ENCODE data around the gene AGPAT2.
"Not testable (repeated sequence)": the region's sequence is repeated elsewhere in the genome, so short reads cannot be mapped to it uniquely, and the experiment has no call there.

Gene AGPAT2

DNA sequence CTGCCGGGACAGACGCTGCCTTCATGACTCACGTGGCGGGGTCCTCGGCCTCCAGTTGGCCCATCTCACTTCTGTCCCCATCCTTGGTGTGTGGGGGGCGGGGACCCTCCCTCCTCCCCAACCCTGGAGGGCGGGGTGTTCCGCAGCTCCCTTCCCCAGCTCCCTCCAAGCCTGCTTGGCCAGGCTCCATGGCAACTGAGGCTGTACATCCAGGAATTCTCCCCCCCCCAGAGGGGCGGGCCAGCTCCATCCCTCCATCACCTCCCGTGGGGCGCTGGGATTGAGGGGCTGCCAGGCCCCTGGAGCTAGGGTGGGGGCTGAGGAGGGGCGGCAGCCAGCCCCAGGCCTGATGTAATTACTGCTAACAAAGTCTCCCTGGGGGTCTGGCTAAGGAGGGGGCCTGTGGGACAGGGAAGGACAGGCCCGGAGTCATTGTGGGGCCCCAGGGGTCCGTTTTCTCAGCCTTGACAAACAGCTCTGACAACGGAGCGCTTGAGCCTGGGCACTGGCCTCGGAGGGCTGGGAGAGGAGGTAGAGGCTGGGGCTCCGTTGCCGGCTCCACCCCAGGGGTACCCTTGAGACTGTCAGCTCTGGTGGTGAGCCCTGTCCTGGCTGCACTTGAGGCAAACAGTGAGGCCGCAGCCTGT lies 33.1 kb upstream of the AGPAT2 start:
- peak; percentile 74 for DNase-seq (ENCODE audit: low read depth, low spot score)

DNA sequence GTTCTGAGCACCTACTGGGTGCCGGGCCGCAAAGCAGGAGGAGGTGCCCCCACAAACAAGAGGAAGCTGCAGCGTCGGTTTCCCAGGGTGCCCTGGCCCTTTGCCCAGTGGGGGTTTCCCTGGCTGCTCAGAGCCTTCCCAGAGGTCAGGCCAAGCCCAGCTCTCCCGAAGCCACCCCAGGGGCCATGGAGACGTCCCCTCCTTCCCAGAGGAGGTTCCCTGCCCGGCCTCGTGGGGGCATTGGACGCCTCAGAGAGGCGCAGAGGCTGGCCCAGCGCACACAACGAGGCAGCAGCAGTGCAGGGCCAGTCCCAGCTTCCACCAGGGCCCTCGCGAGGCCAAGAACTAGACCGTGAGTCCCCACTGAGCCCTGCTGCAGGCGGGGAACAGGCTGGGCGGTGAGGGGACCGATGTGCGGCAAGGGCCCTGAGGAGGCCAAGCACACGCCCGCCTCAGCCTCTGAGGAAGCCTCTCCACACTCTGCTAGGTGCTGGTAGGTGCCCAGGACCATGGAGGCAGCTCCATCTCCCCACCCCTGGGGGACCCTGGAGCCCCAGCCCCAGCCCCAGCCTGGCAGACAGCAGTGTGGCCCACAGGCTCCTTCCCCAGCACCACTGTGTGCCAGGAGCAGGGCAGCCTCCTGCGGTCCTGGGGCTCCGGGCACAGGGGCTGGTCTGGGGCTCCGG lies 32.1 kb upstream of the AGPAT2 start:
- peak; percentile 35 for DNase-seq (ENCODE audit: low read depth, low spot score)

DNA sequence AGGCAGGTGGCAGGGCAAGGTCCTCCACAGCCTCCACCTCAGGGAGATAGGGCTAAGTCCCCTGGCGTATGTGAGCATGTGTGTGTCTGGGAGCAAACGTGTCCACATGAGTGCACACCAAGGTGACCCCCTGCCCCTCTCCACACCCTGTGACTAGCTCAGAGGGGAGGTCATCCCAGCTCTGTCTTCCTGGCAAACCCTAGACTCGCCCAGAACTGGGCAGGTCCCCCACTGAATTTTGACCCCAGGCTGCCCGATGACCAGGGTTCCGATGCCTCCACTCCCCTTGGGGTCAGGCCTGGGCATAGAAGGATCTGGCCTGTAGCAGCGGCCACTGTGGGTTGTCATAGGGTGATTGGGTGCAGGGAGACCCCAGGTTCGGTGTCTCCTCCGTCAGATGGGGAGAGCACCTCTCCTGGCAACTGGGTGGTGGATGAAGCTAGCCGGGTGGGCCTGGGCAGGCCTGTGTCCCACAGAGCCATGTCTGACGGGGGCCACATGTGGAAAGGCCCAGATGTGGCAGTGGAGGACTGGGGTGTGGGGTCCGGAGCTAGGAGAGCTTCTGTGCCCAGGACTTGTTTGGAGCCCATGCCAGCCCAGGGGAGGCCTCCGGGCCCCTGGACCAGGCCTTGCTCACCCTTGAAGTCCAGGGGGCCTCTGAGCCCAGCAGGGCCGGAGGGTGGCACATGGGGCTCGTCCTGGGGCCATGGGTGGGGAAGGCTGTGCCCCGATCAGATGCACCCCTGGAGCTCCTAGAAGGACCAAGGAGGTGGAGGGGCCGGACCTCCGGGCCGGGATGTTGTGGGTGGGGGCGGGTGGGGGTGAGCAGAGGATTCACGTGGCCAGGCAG lies 31.3 kb upstream of the AGPAT2 start:
- no peak for DNase-seq (ENCODE audit: low read depth, low spot score)

DNA sequence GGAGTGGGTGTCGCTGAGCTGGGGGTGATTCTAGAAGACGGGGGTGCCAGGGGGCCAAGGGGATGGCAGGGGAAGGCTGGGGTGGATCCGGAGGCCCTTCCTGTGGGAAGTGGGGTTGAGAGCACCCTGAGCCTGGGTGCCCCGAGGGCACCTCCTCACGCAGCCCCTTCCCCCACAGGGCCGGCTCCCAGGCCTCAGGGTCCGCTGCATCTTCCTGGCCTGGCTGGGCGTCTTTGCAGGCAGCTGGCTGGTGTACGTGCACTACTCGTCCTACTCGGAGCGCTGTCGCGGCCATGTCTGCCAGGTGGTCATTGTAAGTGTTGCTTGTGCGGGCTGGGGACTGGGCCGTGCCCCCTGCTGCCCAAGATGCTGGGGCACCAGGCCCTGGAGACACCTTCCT lies 30.1 kb upstream of the AGPAT2 start:
- DNase-seq (ENCODE audit: low read depth, low spot score): no peak

DNA sequence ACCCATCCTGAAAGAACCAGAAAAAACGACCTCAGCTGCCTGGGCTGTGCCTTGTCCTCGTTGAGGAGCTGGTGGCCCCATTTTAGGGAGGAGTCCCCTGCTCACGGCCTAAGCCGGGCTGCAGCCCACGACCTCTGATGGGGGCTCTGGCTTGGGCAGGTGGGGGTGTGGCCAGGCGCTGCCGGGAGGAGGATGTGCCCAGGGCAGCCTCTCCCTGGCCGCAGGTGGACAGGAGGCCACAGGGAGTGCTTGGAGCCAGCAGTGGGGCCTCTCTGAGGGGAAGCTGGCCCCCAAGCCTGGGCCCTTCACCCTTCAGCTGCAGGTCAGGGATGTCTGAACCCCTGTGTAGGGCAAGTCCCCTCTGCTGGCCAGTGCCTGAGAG lies 27.6 kb upstream of the AGPAT2 start:
- DNase-seq (ENCODE audit: low read depth, low spot score): no peak

DNA sequence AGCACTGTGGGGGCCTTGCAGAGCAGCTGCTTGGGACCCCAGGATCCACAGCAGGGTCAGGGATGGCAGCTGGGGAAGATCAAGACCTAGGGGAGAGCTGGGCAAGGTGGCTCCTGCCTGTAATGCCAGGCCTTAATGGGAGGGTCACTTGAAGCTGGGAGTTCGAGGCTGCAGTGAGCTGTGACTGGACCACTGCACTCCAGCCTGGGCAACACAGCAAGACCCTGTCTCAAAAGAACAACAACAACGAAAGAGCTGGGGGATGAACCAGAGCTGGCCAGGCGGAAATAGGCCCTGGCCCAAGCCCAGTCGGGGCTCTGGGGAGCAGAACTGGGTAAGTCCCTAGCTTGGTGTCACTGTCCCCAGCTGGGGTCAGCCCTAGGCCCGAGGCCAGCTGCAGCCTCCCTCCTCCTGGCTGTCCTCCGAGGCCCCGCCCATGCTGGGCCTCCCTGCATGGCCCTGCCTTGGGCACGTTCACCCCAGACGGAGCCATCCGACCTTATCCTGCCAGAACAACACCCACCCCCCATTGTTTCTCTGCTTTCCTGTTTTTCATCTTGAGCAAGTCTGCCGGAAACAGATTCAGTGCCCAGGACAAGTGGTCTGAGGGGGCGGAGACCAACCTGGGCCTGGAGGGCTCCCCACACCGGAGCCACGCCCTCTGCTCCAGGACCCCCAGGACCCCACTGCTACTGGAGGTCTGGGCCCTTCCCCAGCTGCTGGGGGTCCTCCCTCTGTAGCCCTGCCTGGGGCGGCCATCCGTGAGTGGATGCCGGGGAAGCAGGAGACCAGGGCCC lies 27.0 kb upstream of the AGPAT2 start:
- peak; percentile 27 for DNase-seq (ENCODE audit: low read depth, low spot score)

DNA sequence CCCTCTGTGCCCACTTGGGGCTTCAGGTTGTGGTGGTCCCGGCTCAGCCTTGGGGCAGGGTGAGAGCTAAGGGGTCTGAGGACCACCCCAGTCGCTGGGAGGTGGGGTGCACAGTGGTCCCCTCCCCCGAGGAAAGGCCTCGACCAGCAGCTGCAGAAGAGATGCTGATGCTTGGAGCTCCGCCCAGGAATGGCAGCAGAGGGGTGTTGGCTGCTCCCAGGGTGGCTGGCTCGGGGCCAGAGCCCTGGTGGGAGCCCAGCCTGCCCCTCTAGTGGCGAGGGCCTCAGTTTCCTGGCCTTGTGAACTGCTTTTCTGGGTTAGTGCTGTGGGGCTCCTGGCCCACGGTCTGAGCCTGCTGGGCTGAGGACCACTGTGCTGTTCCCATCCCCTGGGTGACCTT lies 26.3 kb upstream of the AGPAT2 start:
- DNase-seq (ENCODE audit: low read depth, low spot score): no peak

DNA sequence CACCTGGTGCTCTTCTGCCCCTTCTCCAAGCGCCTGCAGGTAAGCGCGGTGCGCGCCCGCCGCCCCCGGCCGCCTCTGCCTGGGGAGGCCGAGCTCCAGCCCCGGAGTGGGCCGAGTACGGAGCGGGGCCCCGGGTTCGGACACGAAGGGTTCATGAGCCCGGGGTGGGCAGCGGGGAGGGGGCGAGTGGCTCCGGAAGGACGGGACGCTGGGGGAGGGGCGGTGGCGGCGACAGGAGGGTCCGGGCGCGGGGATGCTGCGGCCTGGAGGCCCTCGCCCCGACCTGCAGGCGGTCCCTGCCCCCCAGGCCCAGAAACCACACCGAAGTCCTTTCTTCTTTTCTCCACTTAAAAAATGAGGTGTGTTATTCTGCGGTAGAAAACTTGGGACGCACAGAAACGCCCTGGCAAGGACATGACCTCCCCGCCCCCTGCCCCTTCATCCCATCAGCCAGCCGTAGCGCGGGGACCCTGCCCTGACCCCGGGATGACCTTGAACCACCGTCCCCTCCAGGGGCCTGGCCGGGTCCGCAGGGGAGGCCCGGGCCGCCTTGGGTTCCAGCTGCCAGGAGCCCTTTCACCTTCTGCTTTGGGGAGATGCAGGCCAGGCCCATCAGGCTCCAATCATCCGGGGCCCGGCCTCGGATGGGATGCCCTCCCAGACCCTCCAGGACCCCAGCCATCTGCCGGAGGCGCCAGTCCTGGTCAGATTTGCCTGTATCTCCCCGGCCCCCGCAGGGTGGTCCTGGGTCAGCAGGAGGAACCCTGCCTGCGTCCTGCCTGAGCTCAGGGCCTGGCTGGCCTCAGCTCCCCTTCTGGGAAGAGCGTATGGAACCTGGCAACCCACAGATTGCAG lies 25.7 kb upstream of the AGPAT2 start:
- peak; percentile 23 for DNase-seq (ENCODE audit: low read depth, low spot score)

DNA sequence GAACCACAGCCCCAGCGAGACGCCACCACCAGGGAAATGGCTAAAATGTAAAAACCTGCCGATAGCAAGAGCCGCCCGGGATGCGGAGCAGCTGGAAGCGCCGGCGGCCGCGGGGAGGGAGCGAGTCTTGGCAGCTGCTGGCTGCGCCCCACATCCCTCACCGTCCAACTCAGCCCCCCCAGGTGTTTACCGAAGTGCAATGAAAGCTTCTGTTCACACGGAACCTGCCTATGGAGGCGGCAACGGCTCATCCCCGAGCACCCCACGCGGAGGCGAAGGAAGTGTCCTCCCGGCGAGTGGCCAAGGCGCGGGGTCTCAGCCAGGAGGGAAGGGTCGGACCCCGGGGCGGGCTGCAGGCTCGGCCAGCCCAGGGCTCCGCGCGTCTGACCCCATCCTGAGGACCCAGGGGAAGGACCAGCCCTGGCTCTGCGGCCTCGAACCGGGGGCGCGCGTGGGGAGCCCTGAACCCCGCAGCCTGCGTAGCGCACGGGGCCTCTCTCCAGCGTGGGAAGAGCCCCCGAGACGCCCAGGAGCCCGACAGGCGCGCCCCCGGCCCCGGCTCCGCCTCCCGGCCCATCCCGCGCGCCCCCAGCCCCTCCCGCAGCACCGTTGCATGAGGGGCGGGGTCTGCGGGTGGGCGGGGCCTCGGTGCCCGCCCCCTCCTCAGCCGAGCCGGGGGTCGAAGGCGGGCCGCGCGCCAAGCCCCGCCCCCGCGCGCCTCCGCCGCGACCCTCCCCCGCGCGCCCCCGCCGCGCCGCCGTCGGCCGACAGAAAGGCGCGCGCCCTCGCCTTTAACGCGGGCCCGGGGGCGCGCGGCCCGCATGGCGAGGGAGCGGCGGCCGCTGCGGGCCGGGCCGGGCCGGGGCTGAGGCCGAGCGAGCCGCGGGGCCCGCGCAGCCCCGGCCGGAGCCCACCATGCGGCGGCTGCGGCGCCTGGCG lies 24.8 kb upstream of the AGPAT2 start, which contains the start of gene DIPK1B:
Gene DIPK1B, plus strand, starts transcription at position 822 of the 939 bp plus-strand sequence. Its CDS starts 94 bp downstream, at position 916.
- DNase-seq (ENCODE audit: low read depth, low spot score): peak; percentile 65

DNA sequence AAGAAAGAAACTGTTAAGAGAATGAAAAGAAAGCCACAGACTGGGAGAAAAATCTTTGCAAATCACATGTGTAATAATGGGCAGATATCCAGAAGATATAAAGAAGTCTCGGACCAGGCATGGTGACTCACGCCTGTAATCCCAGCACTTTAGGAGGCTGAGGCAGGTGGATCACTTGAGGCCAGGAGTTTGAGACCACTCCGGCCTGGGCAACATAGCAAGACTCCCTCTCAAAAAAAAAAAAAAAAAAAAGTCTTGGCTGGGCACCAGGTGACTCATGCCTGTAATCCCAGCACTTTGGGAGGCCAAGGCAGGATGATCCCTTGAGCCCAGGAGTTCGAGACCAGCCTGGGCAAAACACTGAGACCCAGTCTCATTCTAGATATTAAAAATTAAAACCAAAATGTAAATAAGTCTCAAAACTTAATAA lies 24.0 kb upstream of the AGPAT2 start:
- not testable (repeated sequence) for DNase-seq (ENCODE audit: low read depth, low spot score)

DNA sequence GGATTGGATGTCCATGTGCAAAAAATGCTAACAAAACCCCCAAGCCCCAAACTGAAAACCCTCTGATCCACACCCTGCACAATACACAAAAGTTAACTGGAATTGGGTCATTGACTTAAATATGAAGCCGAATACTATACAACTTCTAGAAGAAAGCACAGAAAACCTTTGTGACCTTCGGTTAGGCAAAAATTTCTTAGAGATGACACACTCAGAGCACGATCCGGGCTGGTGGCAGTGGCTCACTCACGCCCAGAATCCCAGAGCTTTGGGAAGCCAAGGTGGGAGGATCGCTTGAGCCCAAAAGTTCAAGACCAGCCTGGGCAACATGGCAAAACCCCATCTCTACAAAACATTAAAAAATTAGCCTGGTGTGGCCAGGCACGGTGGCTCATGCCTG lies 23.3 kb upstream of the AGPAT2 start:
- no peak for DNase-seq (ENCODE audit: low read depth, low spot score)

DNA sequence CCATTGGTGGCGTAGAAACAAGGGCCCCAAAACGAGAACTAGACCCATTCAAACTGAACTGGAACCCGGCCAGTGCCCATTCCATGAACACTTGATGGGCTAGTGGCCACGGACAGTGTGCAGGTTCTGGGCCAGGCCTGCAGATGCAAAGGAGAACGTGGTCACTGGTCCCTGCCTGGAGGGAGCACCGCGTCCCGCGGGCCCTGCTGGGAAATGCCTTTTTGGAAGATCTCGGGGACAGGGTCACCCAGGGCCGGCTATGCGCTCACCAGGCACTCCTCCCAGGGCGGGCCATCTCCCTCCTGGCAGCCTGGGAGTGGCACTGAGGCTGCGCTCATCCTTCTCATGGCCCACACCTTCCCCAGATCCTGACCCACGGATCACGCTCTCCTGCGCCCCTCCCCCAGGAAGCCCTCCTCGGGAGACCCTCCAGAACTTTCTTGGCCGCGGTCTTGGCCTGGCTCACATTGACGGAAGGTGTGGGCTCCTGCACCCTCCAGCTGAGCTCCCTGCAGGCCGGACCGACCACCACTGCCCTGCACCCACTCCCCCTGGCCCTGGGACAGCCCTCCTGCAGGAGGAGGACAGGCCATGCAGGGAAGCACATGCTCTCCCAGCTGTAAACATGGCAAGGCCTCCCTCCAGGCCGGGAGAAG lies 22.3 kb upstream of the AGPAT2 start:
- DNase-seq (ENCODE audit: low read depth, low spot score): no peak

DNA sequence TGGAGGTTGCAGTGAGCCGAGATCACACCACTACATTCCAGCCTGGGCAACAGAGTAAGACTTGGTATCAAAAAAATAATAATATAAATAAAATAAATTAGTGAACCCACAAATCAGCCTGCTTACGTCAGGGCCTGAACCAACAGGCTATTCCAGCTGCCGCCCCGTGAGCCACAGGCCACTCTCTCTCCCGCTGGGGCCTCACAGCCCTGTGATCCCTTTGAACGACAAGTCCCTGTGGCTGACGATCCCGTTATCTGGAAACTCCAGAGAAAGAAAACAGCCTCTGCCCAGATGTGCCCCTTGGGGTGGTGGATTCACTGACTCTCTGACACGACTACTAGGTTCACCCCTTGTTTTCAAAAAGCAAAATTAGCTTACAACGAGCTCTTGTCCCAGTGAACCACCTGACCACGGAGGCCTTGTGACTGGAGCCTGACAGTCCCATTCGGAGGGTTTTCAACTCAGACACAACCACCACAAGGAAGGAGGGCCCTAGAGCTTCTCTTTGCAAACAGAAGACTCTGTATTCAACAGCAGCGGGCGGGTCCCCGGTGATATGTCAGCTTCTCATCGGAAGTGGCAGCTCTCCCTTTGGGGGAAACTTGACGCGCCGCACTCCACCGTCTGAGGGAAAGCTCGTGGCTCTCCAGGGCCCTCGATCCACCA lies 20.7 kb upstream of the AGPAT2 start:
- DNase-seq (ENCODE audit: low read depth, low spot score): no peak

DNA sequence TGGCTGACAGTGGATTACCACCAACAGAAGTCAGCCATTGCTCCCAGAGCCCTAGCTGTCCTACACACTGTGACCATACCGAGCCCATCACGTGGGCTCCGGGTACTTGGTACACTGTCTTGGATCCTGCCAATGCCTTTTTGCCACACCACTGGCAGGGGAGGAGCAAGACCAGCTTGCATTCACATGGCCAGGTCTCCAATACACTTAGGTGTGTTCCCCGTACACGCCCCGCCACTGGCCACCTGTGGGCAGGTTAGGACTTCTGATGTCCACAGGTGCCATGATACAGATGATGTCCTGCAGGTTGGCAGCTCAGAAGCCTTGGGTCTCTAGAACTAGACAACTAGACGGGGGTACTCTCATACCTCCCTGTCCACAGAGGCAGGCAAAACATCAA lies 19.8 kb upstream of the AGPAT2 start:
- no peak for DNase-seq (ENCODE audit: low read depth, low spot score)

DNA sequence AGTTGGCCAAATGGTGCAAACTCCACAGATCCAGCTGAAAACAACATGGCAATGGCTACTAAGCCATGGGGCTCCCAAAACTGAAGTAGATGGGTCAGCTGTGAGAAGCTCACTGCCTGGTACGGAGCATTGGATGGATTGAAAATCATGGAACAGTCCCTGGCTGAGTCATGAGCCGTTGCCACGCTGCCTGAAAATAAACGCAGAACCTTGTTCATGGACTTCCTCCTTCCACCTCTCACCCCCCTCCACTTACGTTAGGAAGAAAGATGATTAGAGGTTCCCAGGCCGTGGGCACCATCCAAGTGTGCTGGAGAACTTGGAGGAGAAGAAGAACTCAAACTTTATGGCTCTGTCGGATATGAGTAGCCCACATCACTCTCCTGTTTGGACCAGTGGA lies 18.3 kb upstream of the AGPAT2 start:
- DNase-seq (ENCODE audit: low read depth, low spot score): no peak

DNA sequence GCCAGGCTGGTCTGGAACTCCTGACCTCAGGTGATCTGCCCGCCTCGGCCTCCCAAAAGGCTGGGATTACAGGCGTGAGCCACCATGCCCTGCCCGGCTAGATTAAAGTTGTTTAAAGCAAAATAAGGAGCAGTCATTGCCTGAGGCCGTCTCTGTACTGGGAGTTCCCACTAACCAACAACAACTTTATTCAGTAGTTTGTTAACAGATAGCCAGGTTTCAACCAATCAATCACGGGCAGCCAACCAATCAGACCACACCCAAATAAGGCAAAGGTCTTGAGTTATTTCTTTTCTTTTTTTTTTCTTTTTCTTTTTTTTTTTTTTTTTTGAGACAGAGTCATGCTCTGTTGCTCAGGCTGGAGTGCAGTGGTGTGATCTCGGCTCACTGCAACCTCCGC lies 17.5 kb upstream of the AGPAT2 start:
- DNase-seq (ENCODE audit: low read depth, low spot score): not testable (repeated sequence)

DNA sequence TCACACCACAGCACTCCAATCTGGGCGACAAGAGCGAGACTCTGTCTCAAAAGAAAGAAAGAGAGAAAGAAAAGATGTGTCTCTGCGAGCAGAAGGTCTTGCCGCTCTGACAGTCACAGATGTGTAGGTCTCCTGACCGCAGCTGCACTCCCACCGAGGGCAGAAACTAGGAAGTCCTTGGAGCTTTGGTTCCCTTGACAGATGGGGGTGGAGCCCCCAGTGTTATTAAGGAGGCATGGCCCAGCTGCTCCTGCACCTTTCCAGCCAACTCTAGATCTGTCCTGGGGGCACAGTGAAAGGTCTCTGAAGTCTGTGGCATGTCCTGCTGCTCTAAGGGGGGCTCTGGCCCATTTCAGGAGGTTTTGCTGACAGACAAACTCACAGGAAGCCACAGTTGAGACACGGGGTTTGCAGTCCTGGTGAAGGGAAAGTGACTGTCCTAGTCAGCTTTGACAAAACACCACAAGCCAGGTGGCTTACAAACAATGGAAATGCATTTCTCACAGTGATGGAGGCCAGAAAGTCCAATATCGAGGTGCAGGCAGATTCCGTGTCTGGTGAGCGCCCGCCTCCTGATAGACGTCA lies 16.1 kb upstream of the AGPAT2 start:
- peak; percentile 58 for DNase-seq (ENCODE audit: low read depth, low spot score)

DNA sequence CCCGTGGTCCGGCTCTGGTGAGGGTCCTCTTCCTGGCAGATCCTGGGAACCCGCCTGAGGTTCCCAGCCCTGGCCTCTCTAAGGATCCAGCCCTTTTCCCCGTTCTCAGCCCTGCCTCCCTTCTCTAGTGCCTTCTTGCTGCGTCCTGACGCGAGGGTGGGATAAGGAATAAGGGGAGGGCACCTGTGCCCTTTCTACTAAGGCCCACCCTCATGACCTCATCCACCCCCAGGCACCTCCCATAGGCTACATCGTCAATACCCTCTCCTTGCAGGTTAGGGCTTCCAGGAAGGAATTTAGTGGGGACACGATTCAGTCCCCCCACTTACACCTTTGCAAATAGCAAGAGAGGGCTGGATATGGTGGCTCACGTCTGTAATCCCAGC lies 14.4 kb upstream of the AGPAT2 start:
- no peak for DNase-seq (ENCODE audit: low read depth, low spot score)

All from ELF-1 (cell line).